IMR-90 (cell line): ENCODE results near the gene SOWAHC. TPM values are rescaled to one million over a fixed set of nuclear protein-coding genes. Genes with fewer than 3 reads are reported as not detected.
A peak's percentile ranks its signal among the peaks of the same experiment; 100 is the strongest.

Experiments used
- ATAC-seq: fragments of 200-7000 bp; cut with Tn5 transposase; 2 replicates; pipeline ENCODE4 v1.9.1; 2020; ENCODE audit warnings: low read depth, mild to moderate bottlenecking, moderate library complexity
- BruUV-seq: library from RNA; stranded (reverse); fragments of 400-500 nt; replicated peaks from 2 replicates; lab custom pipeline; 2021; lab: Mats Ljungman, UMichigan
- CTCF ChIA-PET: fragments of 300-600 bp; formaldehyde crosslinking; extraction: SDS; loops from one replicate; lab custom pipeline; 2021; ENCODE audit warnings: antibody characterized with exemption; lab: Yijun Ruan, JAX
- POLR2A ChIA-PET: fragments of 300-600 bp; sonication (Branson Sonifier 250); formaldehyde crosslinking; loops from one replicate; lab custom pipeline; 2022; ENCODE audit warnings: antibody characterized with exemption; ENCODE audit not compliant: unreplicated experiment; lab: Charles Lee
- DNase-seq: peaks from one replicate; pipeline ENCODE4 v3.0.0; 2013
- H2AFZ ChIP-seq: replicated peaks from 2 replicates; pipeline ENCODE3; 2013; ENCODE audit warnings: low read length, mild to moderate bottlenecking; ENCODE audit not compliant: poor library complexity
- H2AK5ac ChIP-seq: 2 replicates; pipeline ENCODE4 v1.6.1; 2013; ENCODE audit warnings: low read depth, low read length, inconsistent platforms
- H2AK9ac ChIP-seq: replicated peaks from 2 replicates; pipeline ENCODE3; 2013; ENCODE audit warnings: mild to moderate bottlenecking, low read depth, low read length, moderate library complexity; ENCODE audit not compliant: poor library complexity
- H2BK120ac ChIP-seq: 2 replicates; pipeline ENCODE4 v1.6.1; 2013; ENCODE audit warnings: low read depth, low read length, inconsistent platforms
- H2BK15ac ChIP-seq: 3 replicates; pipeline ENCODE4 v1.6.1; 2013; ENCODE audit warnings: low read depth, low read length, inconsistent platforms
- H2BK20ac ChIP-seq: 2 replicates; pipeline ENCODE4 v1.6.1; 2013; ENCODE audit warnings: low read depth, mild to moderate bottlenecking, inconsistent platforms, low read length, moderate library complexity
- H2BK5ac ChIP-seq: 2 replicates; pipeline ENCODE4 v1.6.1; 2013; ENCODE audit warnings: mild to moderate bottlenecking, low read depth, low read length, inconsistent platforms; ENCODE audit not compliant: poor library complexity, severe bottlenecking
- H3K14ac ChIP-seq: replicated peaks from 2 replicates; pipeline ENCODE4 v1.6.1; 2013; ENCODE audit warnings: low read depth, low read length, inconsistent platforms
- H3K18ac ChIP-seq: 2 replicates; pipeline ENCODE4 v1.6.1; 2013; ENCODE audit warnings: low read depth, low read length, control low read depth
- H3K23ac ChIP-seq: 2 replicates; pipeline ENCODE4 v1.6.1; 2013; ENCODE audit warnings: low read depth, low read length, inconsistent platforms
- H3K27ac ChIP-seq: 2 replicates; pipeline ENCODE4 v1.5.1; 2013; ENCODE audit warnings: mild to moderate bottlenecking, control low read depth, low read length; ENCODE audit not compliant: insufficient read depth
- H3K27me3 ChIP-seq: 2 replicates; pipeline ENCODE4 v1.6.1; 2013; ENCODE audit warnings: low read length; ENCODE audit not compliant: control insufficient read depth, insufficient read depth
- H3K36me3 ChIP-seq: 2 replicates; pipeline ENCODE4 v1.6.1; 2013; ENCODE audit warnings: low read length, mixed read lengths; ENCODE audit not compliant: control insufficient read depth, insufficient read depth
- H3K4ac ChIP-seq: 2 replicates; pipeline ENCODE4 v1.6.1; 2013; ENCODE audit warnings: low read depth, low read length, inconsistent platforms
- H3K4me1 ChIP-seq: 2 replicates; pipeline ENCODE4 v1.6.1; 2013; ENCODE audit warnings: low read length, mixed read lengths; ENCODE audit not compliant: control insufficient read depth, insufficient read depth
- H3K4me2 ChIP-seq: 2 replicates; pipeline ENCODE4 v1.6.1; 2013; ENCODE audit warnings: low read depth, mild to moderate bottlenecking, control low read depth, low read length, moderate library complexity
- H3K4me3 ChIP-seq: 2 replicates; pipeline ENCODE4 v1.5.1; 2013; ENCODE audit warnings: low read depth, mild to moderate bottlenecking, control low read depth, low read length, moderate library complexity; ENCODE audit not compliant: insufficient read depth
- H3K56ac ChIP-seq: 2 replicates; pipeline ENCODE4 v1.6.1; 2013; ENCODE audit warnings: low read length, inconsistent platforms; ENCODE audit not compliant: insufficient read depth; ENCODE audit errors: extremely low read depth
- H3K79me1 ChIP-seq, 2 experiments: 2 replicates each; pipeline ENCODE4 v1.6.1; 2013; ENCODE audit warnings: low read length in 2 of 2, inconsistent platforms in 1 of 2, low read depth in 1 of 2
- H3K9ac ChIP-seq: 2 replicates; pipeline ENCODE4 v1.6.1; 2013; ENCODE audit warnings: low read depth, low read length, control low read depth
- H3K9me1 ChIP-seq: 2 replicates; pipeline ENCODE4 v1.6.1; 2013; ENCODE audit warnings: low read length, inconsistent platforms; ENCODE audit not compliant: insufficient read depth
- H3K9me3 ChIP-seq: 2 replicates; pipeline ENCODE4 v1.6.1; 2013; ENCODE audit warnings: low read length; ENCODE audit not compliant: control insufficient read depth, insufficient read depth
- H4K20me1 ChIP-seq: 2 replicates; pipeline ENCODE4 v1.6.1; 2013; ENCODE audit warnings: low read length, inconsistent platforms; ENCODE audit not compliant: insufficient read depth
- H4K5ac ChIP-seq: 2 replicates; pipeline ENCODE4 v1.6.1; 2013; ENCODE audit warnings: mild to moderate bottlenecking, low read depth, low read length, control low read depth
- H4K8ac ChIP-seq, 2 experiments: 2 replicates each; pipeline ENCODE4 v1.6.1; 2013; ENCODE audit warnings: low read depth in 2 of 2, low read length in 2 of 2, control low read depth in 1 of 2, inconsistent platforms in 1 of 2
- H4K91ac ChIP-seq: 2 replicates; pipeline ENCODE4 v1.6.1; 2013; ENCODE audit warnings: low read depth, low read length, inconsistent platforms; ENCODE audit not compliant: insufficient read depth
- CEBPB ChIP-seq: IDR thresholded peaks from 2 replicates; pipeline ENCODE4 v1.6.1; 2012; ENCODE audit warnings: low read depth, low read length, improper control_type of control experiment
- FOS ChIP-seq: fragments of 150-350 bp; IDR thresholded peaks from 2 replicates; pipeline ENCODE4 v1.6.1; 2016; ENCODE audit warnings: low read depth, low read length
- MAZ ChIP-seq: IDR thresholded peaks from 2 replicates; pipeline ENCODE4 v1.6.1; 2012; ENCODE audit warnings: low read depth, mild to moderate bottlenecking, low read length, improper control_type of control experiment, moderate library complexity, borderline replicate concordance
- NFE2L2 ChIP-seq: fragments of 150-350 bp; IDR thresholded peaks from 2 replicates; pipeline ENCODE4 v1.6.1; 2016; ENCODE audit warnings: low read depth, mild to moderate bottlenecking, low read length
- SMC3 ChIP-seq: fragments of 150-350 bp; IDR thresholded peaks from 2 replicates; pipeline ENCODE4 v1.6.1; 2016; ENCODE audit warnings: low read depth, mild to moderate bottlenecking, antibody characterized with exemption, low read length, moderate library complexity
- USF2 ChIP-seq: fragments of 150-350 bp; IDR thresholded peaks from 2 replicates; pipeline ENCODE4 v1.6.1; 2017; ENCODE audit warnings: mild to moderate bottlenecking, antibody characterized with exemption, low read length, low read depth
- WGBS, 2 experiments: methylation state at CpG; one replicate each; pipeline versions ENCODE4 v1.1.5 to v1.1.7; 2013; ENCODE audit warnings: missing lambda C conversion rate in 2 of 2; ENCODE audit not compliant: insufficient read length in 1 of 2; ENCODE audit errors: extremely low coverage in 2 of 2; 5-methylcytosine and 5-hydroxymethylcytosine counted together
- dilution Hi-C: fragments of 300-500 bp; cut with HindIII; formaldehyde crosslinking; loops from one replicate; pipeline ENCODE4 v1.14.3; 2018; ENCODE audit warnings: low sequenced_read_pairs; ENCODE audit not compliant: unreplicated experiment
- in situ Hi-C: fragments of 300-500 bp; cut with MboI; formaldehyde crosslinking; loops from 3 replicates; pipeline ENCODE4 v1.14.3; 2019; ENCODE audit warnings: low sequenced_read_pairs, inconsistent platforms, mixed read lengths
- intact Hi-C: fragments of 100-400 bp; cut with micrococcal nuclease; formaldehyde crosslinking; loops from 2 replicates; pipeline ENCODE4 v1.10.0; 2022
- polyA plus RNA-seq, 3 experiments: library from polyadenylated mRNA; depleted of rRNA; stranded (reverse); fragments of >200 nt; gene quantifications; 2 replicates each; pipeline ENCODE4 v1.2.3, GENCODE V29; 2012; ENCODE audit warnings: low replicate concordance in 1 of 3
- total RNA-seq: library from RNA; depleted of rRNA; stranded (reverse); fragments of >200 nt; gene quantifications from 2 replicates; pipeline ENCODE4 v1.2.3, GENCODE V29; 2012

SOWAHC gene
- total and polyA plus RNA-seq, 2 of the 4 experiments (the other 2 are of a cell fraction), result 3.2 to 4.8 TPM

- H3K9ac ChIP-seq, result no peak overlapping the region
- no peak overlapping the region for H2BK20ac ChIP-seq
- H2AFZ ChIP-seq, result no peak overlapping the region
- H3K36me3 ChIP-seq, result no peaks in the 10 kb centered on the region
- H2BK5ac ChIP-seq, result no peak overlapping the region
- ChIA-PET POLR2A (no interaction called here), CTCF (no interaction called here)
- peaks cover 2% of the 10 kb centered on the region; the same call in 1 of the 2 replicates for H3K27me3 ChIP-seq
- H3K9me3 ChIP-seq, result no peaks in the 10 kb centered on the region
- dilution Hi-C loops (no loop called here), intact Hi-C loops (no loop called here), in situ Hi-C loops (no loop called here)
- H3K4me2 ChIP-seq, result no peak overlapping the region
- H4K8ac ChIP-seq, result no peak overlapping the region
- no peak overlapping the region for H2BK120ac ChIP-seq
- no peak overlapping the region for H3K18ac ChIP-seq
- H2AK9ac ChIP-seq, result no peak overlapping the region
- H3K14ac ChIP-seq, result no peak overlapping the region
- ATAC-seq (no peak), DNase-seq (no peak)
- TF ChIP-seq FOS (no peak), SMC3 (no peak), USF2 (no peak), CEBPB (0 out of 2 replicates have a peak, but pooled peaks have one; percentile 29), NFE2L2 (no peak), MAZ (no peak)
- H3K23ac ChIP-seq, result no peak overlapping the region
- no peak overlapping the region for H3K27ac ChIP-seq
- H4K91ac ChIP-seq, result no peak overlapping the region
- H4K5ac ChIP-seq, result no peak overlapping the region
- H3K4me1 ChIP-seq, result 0 out of 2 replicates have a peak, but pooled peaks cover 2% of the 10 kb centered on the region
- no peaks in the 10 kb centered on the region for H3K79me1 ChIP-seq
- no peaks in the 10 kb centered on the region for H3K9me1 ChIP-seq
- WGBS, 2 experiments, result no CpG with 5 or more reads among the region's 14 CpGs
- H3K4me3 ChIP-seq, result no peak overlapping the region
- no TSS peak for BruUV-seq
- no peak overlapping the region for H3K56ac ChIP-seq
- no peak overlapping the region for H2BK15ac ChIP-seq
- H3K4ac ChIP-seq, result no peak overlapping the region
- H2AK5ac ChIP-seq, result no peak overlapping the region
- no peaks in the 10 kb centered on the region for H4K20me1 ChIP-seq
Observed at GRCh38 chr2:109632158-109632789, 18.1 kb downstream of the SOWAHC start.
